HG03175 (cell line): ENCODE data around the gene FGFBP2.
"Not testable (repeated sequence)": the region's sequence is repeated elsewhere in the genome, so short reads cannot be mapped to it uniquely, and the experiment has no call there.

Experiments
- ATAC-seq: cut with Tn5 transposase; IDR thresholded peaks from one replicate; pipeline ENCODE4 v1.9.1; 2021; ENCODE audit warnings: mild to moderate bottlenecking, moderate library complexity; ENCODE audit not compliant: unreplicated experiment

Gene FGFBP2

DNA sequence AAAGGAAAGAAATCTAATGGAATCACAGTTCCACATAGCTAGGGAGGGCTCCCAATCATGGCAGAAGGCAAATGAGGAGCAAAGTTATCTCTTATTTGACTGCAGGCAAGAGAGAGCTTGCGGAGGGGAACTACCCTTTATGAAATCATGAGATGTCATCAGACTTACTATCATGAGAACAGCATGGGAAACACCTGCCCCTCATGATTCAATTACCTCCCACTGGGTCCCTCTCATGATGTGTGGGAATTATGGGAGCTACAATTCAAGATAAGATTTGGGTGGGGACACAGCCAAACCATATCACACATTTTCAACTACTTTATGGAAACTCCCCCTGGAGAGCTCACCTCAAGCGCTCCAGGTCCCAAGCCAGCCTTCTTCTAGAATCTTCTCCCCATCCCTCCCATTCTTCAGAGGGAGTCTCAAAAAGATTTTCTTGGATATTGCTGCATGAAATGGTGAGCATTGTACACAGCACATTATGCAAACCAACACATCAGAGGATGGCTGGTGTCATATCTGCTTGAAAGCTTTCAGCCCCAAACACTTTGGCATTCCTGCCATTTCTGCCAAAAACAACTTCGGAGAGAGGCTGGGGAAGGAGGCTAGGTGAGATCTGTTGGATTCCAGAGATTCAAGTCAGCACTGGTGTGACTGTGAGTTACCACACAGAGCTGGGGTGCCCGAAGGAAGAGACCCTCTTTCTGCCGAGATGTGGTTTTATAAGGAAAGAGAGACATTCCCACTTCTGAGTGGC is 31.3 kb downstream of the FGFBP2 start:
- no peak for ATAC-seq

DNA sequence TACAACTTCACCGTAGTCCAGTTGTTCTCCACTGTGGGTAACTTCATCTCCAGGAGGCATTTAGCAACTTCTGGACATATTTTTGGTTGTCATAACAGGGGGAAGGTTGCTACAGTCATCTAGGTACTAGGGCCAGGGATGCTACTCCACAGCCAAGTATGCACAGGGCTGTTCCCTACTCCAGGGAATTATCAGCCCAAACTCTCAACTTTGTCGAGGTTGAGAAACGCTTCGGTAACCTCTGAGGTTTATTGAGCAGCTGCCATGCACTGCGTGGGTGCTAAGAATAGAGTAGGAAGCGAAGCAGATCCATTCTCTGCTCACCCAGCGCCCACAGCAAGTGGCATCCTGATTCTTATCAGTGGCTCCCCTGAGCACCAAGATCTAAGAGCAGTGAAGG is 32.7 kb downstream of the FGFBP2 start:
- no peak for ATAC-seq

GRCh38 chr4:15929540-15929939 is 33.4 kb downstream of the FGFBP2 start:
- no peak for ATAC-seq

GRCh38 chr4:15928883-15929282 is 34.1 kb downstream of the FGFBP2 start:
- no peak for ATAC-seq

DNA sequence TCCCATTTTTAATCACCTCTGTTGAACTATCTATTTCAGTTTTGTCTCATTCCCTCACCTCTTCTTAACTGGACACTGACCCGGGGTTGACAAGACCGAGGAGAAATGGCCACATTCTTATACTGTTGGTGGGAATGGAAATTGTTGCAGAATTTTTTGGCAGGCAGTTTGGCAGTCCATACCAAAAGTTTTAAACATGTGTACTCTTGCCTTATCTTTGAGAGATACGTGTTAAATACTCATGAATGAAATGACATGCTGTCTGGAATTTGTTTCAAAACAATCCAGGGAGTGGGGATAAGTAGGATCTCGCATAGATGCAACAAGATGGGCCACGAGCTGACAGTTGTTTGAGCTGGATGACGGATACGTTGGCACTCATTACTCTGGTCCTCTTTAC is 36.5 kb downstream of the FGFBP2 start:
- no peak for ATAC-seq

DNA sequence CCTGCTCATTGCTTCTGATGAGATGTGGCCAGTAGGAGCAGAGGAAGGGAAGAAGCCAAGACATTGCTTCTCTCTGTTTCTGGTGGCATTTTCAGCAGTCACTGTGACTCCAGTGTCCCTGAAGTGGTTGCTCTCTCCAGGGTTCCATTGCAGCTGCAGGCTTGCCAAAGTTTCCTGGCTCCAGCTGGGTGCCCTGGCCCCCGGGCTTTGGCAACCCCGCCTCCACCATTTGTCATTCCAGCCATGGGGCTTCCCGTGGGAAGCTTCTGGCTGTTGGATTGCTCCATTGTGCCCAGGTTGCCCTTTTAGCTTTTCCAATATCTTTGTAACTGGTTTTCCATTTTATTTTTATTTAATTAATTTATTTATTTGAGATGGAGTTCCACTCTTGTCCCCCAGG is 37.1 kb downstream of the FGFBP2 start:
- ATAC-seq: no peak

DNA sequence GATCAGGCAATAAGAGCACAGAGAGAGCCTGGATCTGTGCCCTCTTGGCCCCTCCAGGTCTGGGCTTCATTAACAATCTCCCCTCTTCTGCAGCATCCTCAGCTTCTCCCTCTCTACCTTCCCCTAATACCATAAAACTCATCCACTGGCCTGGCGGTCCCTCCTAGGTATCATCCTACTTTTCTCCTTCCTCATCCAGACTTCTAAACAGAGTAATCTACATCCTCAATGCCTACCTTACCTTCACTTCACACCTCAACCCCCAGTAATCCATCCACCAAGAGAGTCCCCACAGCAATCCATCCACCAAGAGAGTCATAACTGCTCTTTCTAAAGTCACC is 41.4 kb downstream of the FGFBP2 start:
- ATAC-seq: no peak

DNA sequence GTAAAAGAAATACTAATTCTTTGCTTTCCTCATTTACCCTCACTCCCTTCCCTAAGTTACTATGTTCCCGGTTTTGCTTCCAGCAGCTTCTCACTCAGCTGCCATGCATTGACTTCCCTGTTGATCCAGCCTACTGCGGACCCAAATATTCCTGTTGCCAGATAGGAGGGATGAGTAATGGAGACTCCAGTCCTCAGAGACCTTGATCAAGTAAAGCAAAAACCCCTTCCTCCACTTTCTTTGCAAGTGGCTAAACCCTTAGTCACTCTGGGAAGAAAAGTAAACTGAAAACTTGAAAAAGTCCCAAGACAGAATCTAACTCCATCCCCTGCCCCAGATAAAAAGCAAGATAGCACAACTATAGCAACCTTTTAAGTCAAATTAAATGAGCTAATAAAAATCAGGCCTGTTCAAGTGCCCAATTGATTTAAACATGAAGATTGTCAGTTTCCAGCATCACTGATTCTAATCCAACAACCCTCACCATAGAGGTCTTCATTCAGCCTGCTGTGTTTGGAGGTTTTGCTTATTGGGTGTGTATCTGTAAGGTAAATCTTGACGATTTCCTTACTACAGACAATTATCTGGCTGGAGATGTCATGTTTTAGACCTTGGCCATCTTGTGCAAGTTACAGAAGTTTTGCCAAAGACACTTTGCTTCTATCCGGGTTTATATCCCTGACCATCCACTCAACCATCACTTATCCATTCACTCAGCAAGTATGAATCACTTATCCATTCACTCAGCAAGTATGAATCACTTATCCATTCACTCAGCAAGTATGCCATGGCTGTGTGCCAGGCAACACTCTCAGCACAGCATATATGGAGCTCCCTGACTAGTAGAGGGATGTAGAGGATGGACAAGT is 42.0 kb downstream of the FGFBP2 start:
- no peak for ATAC-seq

DNA sequence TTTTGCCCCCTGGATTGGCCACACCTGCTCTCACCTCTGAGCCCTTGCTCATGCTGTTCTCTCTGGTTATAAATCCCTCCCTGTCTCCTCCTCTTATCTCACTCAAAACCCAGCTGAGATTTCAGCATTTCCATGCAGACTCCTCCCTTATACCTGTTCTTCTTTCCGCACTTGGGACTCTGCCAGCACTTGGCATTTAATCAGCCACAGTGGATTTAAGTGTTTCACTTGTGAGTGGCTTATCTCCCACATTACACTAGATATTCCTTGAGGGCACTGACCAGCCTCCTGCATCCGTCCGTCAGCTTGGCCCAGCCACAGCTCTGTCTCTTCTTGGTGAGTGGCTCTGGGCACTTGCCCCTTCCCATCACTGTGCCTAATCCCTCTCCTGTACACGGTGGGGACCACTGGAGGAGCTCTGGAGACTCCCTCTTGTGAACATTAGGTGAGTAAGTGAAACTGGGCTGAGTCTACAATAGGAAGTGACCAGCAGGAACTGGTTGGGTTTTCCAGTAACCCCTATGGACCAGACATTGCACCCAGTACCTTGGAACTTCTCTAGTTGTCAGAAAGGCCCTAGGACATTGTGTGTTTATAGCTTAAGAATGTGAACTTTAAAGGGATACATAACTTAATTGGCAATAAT is 44.4 kb downstream of the FGFBP2 start:
- ATAC-seq: no peak

GRCh38 chr4:15917297-15917696 is 45.7 kb downstream of the FGFBP2 start:
- no peak for ATAC-seq

DNA sequence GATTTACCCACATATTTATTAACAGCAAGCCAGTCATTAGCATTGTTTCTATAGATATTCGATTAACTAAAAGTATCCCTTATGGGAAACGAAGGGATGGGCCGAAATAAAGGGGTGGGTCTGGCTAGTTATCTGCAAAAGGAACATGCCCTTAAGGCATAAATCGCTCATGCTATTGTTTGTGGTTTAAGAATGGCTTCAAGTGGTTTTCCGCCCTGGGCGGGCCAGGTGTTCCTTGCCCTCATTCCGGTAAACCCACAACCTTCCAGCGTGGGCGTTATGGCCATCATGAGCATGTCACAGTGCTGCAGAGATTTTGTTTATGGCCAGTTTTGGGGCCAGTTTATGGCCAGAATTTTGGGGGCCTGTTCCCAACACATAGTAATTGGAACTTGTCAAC is 46.6 kb downstream of the FGFBP2 start:
- not testable (repeated sequence) for ATAC-seq

- no peak for ATAC-seq
Measured at GRCh38 chr4:15914736-15915135, 48.2 kb downstream of the FGFBP2 start.

- ATAC-seq: no peak
Measured at GRCh38 chr4:15914291-15914690, 48.7 kb downstream of the FGFBP2 start.

- no peak for ATAC-seq
Measured at GRCh38 chr4:15913631-15913970, 49.4 kb downstream of the FGFBP2 start.

DNA sequence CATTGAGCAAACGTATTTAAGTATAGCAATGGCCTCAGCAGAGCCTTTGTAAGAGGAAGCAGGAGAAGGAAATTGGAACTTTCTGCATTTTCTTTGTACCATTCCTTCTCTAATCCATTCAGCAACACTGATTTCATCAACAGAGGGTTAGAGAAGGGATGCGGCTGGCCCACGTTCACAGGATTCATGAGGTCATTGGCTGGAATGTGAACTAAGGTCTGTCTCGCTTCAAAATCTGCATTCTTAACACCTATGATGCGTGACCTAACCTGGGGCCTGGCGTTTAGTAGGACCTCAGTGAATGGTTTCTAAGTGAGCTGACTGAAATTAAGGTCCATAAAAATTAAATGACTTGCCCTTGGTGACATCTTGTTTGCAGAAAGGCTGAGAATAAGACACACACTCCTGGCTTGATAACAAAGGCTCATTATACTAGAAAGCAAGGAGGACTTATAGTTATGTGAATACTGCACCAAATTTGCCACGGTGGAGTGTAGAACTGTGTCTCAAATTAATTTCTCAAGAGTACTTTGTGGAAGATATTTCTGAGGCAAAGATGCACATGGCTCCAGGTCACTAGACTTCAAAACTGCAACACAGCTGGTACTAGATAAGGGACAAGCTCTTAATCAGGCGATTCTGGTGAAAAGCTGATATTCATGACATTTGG is 49.9 kb downstream of the FGFBP2 start:
- ATAC-seq: no peak

DNA sequence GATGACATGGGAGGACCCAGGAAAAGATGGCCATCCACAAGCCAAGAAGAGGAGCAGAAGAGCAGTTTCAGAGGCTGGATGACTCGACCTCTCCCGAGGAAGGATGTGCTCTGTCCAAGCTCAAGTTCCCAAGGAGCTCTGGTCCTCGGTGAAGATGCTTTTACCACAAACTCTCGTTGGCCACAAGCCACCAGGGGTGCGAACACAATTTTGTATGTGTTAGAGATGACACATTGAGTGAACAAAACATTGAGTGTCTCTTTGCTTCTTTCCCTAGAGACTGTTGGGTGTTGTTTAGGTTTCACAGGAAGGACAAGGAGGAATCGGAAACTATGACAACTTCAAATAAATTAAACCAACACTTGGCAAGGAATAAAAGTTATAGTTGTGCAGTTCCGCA is 50.7 kb downstream of the FGFBP2 start:
- ATAC-seq: no peak
